ENCODE results near the gene BPIFB6.

The BPIFB6 gene, protein sequence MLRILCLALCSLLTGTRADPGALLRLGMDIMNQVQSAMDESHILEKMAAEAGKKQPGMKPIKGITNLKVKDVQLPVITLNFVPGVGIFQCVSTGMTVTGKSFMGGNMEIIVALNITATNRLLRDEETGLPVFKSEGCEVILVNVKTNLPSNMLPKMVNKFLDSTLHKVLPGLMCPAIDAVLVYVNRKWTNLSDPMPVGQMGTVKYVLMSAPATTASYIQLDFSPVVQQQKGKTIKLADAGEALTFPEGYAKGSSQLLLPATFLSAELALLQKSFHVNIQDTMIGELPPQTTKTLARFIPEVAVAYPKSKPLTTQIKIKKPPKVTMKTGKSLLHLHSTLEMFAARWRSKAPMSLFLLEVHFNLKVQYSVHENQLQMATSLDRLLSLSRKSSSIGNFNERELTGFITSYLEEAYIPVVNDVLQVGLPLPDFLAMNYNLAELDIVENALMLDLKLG

DNA sequence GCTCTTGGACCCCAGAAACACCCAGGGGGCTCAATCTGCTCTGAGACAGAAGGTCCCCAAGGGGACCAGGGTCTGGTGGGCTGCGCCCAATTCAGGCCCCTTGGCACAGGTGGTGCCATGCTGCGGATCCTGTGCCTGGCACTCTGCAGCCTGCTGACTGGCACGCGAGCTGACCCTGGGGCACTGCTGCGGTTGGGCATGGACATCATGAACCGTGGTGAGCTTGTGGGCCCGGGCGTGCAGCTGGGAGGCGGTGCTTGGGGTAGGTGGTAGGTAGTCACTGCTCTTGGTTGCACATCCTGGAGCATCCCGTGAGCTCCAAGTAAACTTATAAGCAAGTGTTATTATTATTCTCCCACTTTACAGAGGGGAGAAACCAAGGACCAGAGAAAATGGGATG lies at the start of gene BPIFB6:
Gene BPIFB6, plus strand, starts transcription at position 118 of the 400 bp plus-strand sequence. Its CDS starts 0 bp downstream, at position 118.
- no peak within 1 kb of the TSS for H3K4me3 ChIP-seq (ENCODE audit: low read length)
- no peak for DNase-seq (ENCODE audit: low read depth)
- TF ChIP-seq, protein P1, sequence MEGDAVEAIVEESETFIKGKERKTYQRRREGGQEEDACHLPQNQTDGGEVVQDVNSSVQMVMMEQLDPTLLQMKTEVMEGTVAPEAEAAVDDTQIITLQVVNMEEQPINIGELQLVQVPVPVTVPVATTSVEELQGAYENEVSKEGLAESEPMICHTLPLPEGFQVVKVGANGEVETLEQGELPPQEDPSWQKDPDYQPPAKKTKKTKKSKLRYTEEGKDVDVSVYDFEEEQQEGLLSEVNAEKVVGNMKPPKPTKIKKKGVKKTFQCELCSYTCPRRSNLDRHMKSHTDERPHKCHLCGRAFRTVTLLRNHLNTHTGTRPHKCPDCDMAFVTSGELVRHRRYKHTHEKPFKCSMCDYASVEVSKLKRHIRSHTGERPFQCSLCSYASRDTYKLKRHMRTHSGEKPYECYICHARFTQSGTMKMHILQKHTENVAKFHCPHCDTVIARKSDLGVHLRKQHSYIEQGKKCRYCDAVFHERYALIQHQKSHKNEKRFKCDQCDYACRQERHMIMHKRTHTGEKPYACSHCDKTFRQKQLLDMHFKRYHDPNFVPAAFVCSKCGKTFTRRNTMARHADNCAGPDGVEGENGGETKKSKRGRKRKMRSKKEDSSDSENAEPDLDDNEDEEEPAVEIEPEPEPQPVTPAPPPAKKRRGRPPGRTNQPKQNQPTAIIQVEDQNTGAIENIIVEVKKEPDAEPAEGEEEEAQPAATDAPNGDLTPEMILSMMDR (conservative IDR thresholded peaks at IDR 0.05; ENCODE audit: low read depth, low read length) = no peak

DNA sequence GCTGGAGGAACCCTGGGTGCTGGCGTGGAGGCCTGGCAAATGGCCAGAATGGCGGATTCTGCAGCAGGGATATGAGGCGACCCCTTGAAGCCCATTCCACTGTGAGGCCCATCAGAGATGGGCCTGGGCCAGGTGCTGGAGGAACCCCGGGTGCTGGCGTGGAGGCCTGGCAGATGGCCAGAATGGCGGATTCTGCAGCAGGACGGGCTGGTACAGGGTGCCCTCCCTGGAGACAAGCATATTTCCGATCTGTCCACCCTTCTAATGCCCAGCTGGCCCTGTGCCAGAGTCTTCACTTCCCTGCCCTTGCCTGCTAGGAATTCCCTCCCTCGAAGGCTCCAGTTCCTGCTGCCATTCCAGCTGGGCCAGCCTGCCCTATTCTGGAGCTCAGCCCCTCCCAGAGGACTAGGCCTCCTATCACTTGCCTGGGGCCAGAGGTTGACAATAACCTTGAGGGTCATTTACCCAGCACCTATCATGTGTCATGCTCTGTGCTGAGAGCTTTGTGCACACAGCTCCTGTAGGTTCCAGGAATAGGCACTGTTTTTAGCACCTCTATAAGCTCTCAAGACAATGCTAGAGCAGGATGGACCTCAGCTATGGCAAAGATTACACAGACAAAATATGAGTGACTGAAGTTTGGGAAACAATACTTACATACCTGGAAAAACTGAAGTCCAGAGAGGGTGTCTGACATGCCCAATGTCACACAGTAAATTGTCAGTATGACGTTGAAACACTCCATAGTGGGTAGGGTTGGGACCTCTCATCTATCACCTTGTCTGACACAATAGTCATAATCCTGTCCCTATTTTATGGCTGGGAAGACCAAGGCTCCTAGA lies 48.6 kb upstream of the BPIFB6 start:
- TF ChIP-seq, protein P1 (conservative IDR thresholded peaks at IDR 0.05; ENCODE audit: low read depth, low read length) = no peak
- peak; percentile 69 for DNase-seq (ENCODE audit: low read depth)
- H3K4me3 ChIP-seq (ENCODE audit: low read length) = no peak overlapping the region

DNA sequence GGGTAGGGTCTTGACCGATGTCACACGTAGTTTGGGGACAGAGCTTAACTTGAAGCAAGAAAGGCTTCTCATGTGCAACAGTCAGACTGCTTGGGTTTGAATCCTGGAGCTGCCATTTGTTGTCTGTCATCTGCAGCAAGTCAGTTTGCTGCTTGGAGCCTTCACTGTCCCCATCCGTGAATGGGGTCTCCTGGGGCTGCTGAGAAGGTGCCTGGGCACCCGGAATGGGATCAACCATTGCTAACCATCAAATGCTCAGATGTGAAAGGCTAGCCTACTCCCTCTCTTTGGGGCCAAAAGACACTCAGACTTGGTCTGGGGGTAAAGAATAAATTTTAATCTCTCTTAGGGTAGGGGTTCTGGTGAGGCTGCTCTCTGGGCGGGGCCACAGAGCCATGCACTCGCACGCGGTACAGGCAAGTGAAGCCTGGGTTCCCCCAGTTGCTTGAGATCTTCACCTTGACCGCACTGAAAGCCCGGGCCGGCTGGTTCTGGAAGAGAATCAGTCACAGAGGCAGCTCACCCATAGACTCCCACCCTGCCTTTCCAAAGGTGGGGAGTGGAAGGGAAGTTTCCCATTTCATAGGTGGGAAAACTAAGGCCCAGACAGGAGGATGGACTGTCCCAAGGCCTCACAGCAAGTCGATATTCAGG lies 47.9 kb upstream of the BPIFB6 start:
- no peak overlapping the region for H3K4me3 ChIP-seq (ENCODE audit: low read length)
- DNase-seq (ENCODE audit: low read depth) = no peak
- TF ChIP-seq, protein P1 (conservative IDR thresholded peaks at IDR 0.05; ENCODE audit: low read depth, low read length) = no peak

DNA sequence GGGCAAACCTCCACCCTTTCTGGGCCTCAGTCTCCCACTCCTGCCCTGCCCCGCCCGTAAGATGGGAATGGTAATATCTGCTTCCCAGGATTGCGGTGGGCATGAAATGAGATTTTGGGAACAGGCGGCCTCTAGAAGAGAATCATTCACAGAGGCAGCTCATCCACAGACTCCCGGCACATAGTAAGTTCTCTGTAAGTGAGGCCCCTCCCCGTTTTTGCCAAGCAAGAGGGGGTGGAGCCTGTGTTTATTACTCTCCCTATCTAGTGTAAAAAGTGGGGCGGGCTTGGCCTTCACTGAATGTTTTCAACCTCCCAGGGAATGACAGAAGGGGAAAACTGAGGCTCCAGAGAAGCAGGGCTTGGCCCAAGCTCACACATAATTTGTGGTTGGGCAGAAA lies 47.3 kb upstream of the BPIFB6 start:
- TF ChIP-seq, protein P1 (conservative IDR thresholded peaks at IDR 0.05; ENCODE audit: low read depth, low read length) = no peak
- no peak overlapping the region for H3K4me3 ChIP-seq (ENCODE audit: low read length)
- no peak for DNase-seq (ENCODE audit: low read depth)

DNA sequence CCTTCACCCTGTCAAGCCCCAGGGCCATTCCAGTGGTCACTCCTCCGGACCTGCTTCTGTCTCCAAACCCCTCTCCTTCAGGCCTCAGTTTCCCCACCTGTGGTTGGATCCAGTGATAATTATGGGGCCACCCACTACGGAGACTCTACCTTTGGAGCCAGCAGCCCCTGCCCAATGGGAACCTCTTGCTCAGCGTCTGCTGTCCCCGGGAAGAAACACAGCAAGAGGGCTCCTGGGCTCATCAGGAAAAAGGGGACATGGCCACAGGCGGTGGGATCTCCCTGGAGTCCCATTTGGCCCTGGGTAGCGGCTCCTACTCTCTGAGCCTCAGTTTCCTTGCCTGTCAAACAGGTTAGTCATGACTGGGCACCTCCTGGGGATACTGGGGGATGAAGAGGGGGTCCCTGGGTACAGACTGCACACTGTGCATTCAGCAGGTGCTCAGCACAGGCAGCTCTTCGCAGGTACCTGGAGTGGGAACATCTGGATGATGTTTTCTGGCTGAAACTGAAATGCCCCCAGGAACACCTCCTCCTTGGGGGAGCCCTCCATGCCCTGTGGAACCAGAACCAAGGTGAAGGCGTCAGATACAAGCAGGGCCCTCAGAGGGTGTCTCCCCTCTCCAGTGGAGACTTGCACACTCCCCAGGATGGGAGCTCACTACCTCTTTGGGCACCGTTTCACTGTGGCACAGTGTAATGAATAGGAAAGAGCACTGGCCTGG lies 46.7 kb upstream of the BPIFB6 start:
- DNase-seq (ENCODE audit: low read depth) = no peak
- TF ChIP-seq, protein P1 (conservative IDR thresholded peaks at IDR 0.05; ENCODE audit: low read depth, low read length) = no peak
- H3K4me3 ChIP-seq (ENCODE audit: low read length) = no peak overlapping the region

DNA sequence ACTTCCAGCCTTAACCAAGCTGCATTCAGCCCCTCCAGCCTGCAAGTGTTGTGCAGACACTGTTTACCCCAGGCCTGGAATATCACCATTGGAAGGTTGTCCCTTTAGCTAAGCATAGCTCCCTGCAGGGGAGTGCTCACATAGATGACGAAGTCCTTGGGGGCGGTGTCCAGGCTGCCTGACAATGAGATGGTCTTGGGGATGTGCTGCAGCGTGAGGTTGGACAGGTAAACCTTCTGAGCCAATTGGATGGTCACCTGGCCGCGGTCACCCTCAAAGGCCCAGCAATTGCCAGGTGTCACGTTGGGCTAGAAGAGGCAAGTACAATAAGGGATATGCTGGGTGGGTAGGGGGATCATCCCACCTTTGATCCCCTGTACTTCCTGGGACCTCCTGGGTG lies 45.9 kb upstream of the BPIFB6 start:
- DNase-seq (ENCODE audit: low read depth) = no peak
- TF ChIP-seq, protein P1 (conservative IDR thresholded peaks at IDR 0.05; ENCODE audit: low read depth, low read length) = no peak
- H3K4me3 ChIP-seq (ENCODE audit: low read length) = no peak overlapping the region
